DOHH2 (cell line): ENCODE data around the gene PKP3.

Experiments
- EZH2phosphoT487 ChIP-seq: fragments of 200-600 bp; sonication (generic); IDR thresholded peaks from 2 replicates; pipeline ENCODE4 v1.6.1; 2017; ENCODE audit warnings: borderline replicate concordance, mild to moderate bottlenecking, antibody characterized with exemption, low read length, moderate library complexity, mixed read lengths
- TF ChIP-seq, protein P1 (sequence below): fragments of 200-600 bp; sonication (generic); IDR thresholded peaks from one replicate; pipeline ENCODE4 v1.5.1; 2014; ENCODE audit warnings: antibody characterized with exemption, mild to moderate bottlenecking, low read depth, low read length; ENCODE audit not compliant: poor library complexity, severe bottlenecking

GRCh38 chr11:409600-410483 is 15.8 kb downstream of the PKP3 start:
- TF ChIP-seq EZH2phosphoT487 = no peak
- TF ChIP-seq, protein P1, sequence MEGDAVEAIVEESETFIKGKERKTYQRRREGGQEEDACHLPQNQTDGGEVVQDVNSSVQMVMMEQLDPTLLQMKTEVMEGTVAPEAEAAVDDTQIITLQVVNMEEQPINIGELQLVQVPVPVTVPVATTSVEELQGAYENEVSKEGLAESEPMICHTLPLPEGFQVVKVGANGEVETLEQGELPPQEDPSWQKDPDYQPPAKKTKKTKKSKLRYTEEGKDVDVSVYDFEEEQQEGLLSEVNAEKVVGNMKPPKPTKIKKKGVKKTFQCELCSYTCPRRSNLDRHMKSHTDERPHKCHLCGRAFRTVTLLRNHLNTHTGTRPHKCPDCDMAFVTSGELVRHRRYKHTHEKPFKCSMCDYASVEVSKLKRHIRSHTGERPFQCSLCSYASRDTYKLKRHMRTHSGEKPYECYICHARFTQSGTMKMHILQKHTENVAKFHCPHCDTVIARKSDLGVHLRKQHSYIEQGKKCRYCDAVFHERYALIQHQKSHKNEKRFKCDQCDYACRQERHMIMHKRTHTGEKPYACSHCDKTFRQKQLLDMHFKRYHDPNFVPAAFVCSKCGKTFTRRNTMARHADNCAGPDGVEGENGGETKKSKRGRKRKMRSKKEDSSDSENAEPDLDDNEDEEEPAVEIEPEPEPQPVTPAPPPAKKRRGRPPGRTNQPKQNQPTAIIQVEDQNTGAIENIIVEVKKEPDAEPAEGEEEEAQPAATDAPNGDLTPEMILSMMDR = no peak
